Gastrocnemius medialis (tissue), 4 donors: ENCODE data around the gene CA12.

Source experiments
- CTCF ChIP-seq, 5 experiments: fragments of 450-650 bp in 3 of 5; fragments of 200-600 bp in 2 of 5; sonication (generic) in 2 of 5; IDR thresholded peaks in 4 of 5; conservative IDR thresholded peaks in 1 of 5; 1 replicate in 4 of 5; 2 replicates in 1 of 5; pipeline ENCODE4 v1.5.1; 2016 to 2019; ENCODE audit warnings: antibody characterized with exemption in 5 of 5, mild to moderate bottlenecking in 3 of 5, moderate library complexity in 3 of 5
- POLR2A ChIP-seq, 2 donors: fragments of 450-650 bp; IDR thresholded peaks; one replicate each; pipeline ENCODE4 v1.6.1; 2017; ENCODE audit warnings: antibody characterized with exemption in 2 of 2, mild to moderate bottlenecking in 2 of 2, moderate library complexity in 2 of 2

GRCh38 chr15:63352808-63353207 lies 28.8 kb downstream of the CA12 start:
- TF ChIP-seq POLR2A (IDR thresholded peaks at IDR 0.05) (no peak), CTCF (IDR thresholded peaks at IDR 0.05 in 4 of 5, conservative IDR thresholded peaks at IDR 0.05 in 1 of 5) (no peak)
